OCI-LY1 (cell line): Measurements from ENCODE around the gene CORIN.

Experiments
- EZH2 ChIP-seq: fragments of 200-600 bp; sonication (generic), shearing (Covaris generic); IDR thresholded peaks from 2 replicates; pipeline ENCODE4 v1.8.0; 2017; ENCODE audit warnings: borderline replicate concordance, mixed run types, mild to moderate bottlenecking, antibody characterized with exemption, low read length, moderate library complexity, mixed read lengths
- TF ChIP-seq, protein P1 (sequence below): fragments of 200-600 bp; sonication (generic), shearing (Covaris generic); IDR thresholded peaks from 2 replicates; pipeline ENCODE4 v1.5.1; 2017; ENCODE audit warnings: mild to moderate bottlenecking, antibody characterized with exemption, low read length, moderate library complexity, mixed read lengths

DNA sequence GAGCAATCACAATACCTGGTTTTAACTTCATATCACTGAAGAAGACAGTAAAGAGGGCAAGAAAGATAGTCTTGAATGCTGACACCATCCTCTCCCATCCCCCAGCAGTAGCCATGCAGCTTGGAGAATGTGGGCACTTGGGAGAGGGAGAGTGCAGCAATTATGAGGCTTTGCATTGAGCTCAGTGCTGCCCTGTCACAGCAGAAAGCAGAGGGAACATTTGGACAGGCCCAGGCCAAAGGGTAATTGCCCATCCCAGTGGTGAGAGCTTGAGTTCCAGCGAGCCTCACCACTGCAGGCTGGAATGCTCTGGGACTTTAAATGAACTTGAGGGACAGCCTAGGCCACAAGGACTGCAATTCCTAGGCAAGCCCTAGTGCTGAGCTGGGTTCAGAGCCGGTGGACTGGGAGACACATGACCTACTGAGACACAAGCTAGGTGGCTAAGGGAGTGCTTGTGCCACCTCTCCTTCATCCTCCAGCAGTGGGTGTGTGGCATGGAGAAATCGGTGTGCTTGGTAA lies 36.3 kb downstream of the CORIN start:
- TF ChIP-seq, protein P1, sequence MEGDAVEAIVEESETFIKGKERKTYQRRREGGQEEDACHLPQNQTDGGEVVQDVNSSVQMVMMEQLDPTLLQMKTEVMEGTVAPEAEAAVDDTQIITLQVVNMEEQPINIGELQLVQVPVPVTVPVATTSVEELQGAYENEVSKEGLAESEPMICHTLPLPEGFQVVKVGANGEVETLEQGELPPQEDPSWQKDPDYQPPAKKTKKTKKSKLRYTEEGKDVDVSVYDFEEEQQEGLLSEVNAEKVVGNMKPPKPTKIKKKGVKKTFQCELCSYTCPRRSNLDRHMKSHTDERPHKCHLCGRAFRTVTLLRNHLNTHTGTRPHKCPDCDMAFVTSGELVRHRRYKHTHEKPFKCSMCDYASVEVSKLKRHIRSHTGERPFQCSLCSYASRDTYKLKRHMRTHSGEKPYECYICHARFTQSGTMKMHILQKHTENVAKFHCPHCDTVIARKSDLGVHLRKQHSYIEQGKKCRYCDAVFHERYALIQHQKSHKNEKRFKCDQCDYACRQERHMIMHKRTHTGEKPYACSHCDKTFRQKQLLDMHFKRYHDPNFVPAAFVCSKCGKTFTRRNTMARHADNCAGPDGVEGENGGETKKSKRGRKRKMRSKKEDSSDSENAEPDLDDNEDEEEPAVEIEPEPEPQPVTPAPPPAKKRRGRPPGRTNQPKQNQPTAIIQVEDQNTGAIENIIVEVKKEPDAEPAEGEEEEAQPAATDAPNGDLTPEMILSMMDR, result no peak
- TF ChIP-seq EZH2, result no peak
